ENCODE data around the gene FBXL7. TPM values are rescaled to one million over a fixed set of nuclear protein-coding genes. Genes with fewer than 3 reads are reported as not detected.

FBXL7 gene
- polyA plus RNA-seq, 3 donors: not detected

DNA sequence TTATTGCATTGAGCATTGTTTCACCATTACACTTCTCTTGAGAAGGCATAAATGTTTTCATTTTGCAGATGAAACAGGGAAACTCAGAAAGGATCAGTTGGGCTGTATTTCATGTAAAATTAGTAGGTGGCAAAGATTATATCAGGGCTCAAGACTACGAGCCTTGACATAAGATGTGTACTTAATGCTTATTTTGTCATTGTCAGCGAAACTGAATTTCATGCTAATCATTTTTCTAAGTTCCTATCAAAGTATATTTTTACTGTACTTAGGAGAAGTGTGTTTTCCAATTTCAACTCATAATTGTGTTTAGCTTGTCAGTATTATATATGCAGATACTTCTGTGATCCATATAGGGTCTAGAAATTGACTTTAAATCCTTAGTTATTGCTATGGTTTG, 123.8 kb downstream of the FBXL7 start:
- no peak for DNase-seq
- Histone ChIP-seq H3K4me1 (ENCODE audit: control insufficient read depth in 1 of 2, insufficient read depth in 2 of 2, low read length in 2 of 2) (no peaks in the 10 kb centered on the region), H3K4me3 (replicated peaks in 1 of 3; ENCODE audit: low read depth in 2 of 3, low read length in 3 of 3) (no peak overlapping the region), H3K27ac (ENCODE audit: low read depth in 1 of 2, low read length in 2 of 2) (no peak overlapping the region), H3K36me3 (replicated peaks in 1 of 2; ENCODE audit: control insufficient read depth in 1 of 2, insufficient read depth in 2 of 2, low read length in 2 of 2) (no peaks in the 10 kb centered on the region), H3K9me3 (replicated peaks in 1 of 2; ENCODE audit: control insufficient read depth in 1 of 2, insufficient read depth in 1 of 2, low read length in 2 of 2) (peaks cover 17 to 20% of the 10 kb centered on the region in 2 donors), H3K27me3 (ENCODE audit: control insufficient read depth in 2 of 2, insufficient read depth in 2 of 2, low read length in 2 of 2) (no peaks in the 10 kb centered on the region), H3K9ac (ENCODE audit: insufficient read depth, low read length, poor library complexity, severe bottlenecking) (no peak overlapping the region), H3K79me2 (ENCODE audit: insufficient read depth, low read length) (no peaks in the 10 kb centered on the region), H3K4me2 (replicated peaks; ENCODE audit: extremely low read depth, low read length, poor library complexity, severe bottlenecking) (no peak overlapping the region), H4K20me1 (ENCODE audit: insufficient read depth, low read length) (no peaks in the 10 kb centered on the region), H2AFZ (ENCODE audit: insufficient read depth, low read depth, low read length, poor library complexity, severe bottlenecking) (no peak overlapping the region)
- H3K4me1 Mint-ChIP-seq: no peaks in the 10 kb centered on the region
- no peaks in the 10 kb centered on the region for H3K36me3 Mint-ChIP-seq
- H3K27me3 Mint-ChIP-seq (ENCODE audit: low read depth in 3 of 3): peaks cover 0 to 1% (median 0%) of the 10 kb centered on the region in 3 donors
- no peak for TF ChIP-seq CTCF (IDR thresholded peaks at IDR 0.05)
- no peak overlapping the region for H3K4me3 Mint-ChIP-seq
- no peak overlapping the region for H3K27ac Mint-ChIP-seq
- WGBS (ENCODE audit: insufficient coverage): 80% methylated on average over 1 of the region's 2 CpGs
- intact Hi-C loops (cut with micrococcal nuclease): no loop called here
- H3K9me3 Mint-ChIP-seq: peaks cover 3 to 11% (median 7%) of the 10 kb centered on the region in 7 donors

- Mint-ChIP-seq H3K4me3 (no peak overlapping the region), H3K36me3 (no peaks in the 10 kb centered on the region), H3K4me1 (no peaks in the 10 kb centered on the region), H3K27me3 (ENCODE audit: low read depth in 3 of 3) (peaks cover 0 to 1% (median 0%) of the 10 kb centered on the region in 3 donors), H3K9me3 (peaks cover 0 to 8% (median 4%) of the 10 kb centered on the region in 7 donors), H3K27ac (no peak overlapping the region)
- Histone ChIP-seq H3K27ac (ENCODE audit: low read depth in 1 of 2, low read length in 2 of 2) (no peak overlapping the region), H3K79me2 (ENCODE audit: insufficient read depth, low read length) (no peaks in the 10 kb centered on the region), H3K4me1 (ENCODE audit: control insufficient read depth in 1 of 2, insufficient read depth in 2 of 2, low read length in 2 of 2) (no peaks in the 10 kb centered on the region), H3K36me3 (replicated peaks in 1 of 2; ENCODE audit: control insufficient read depth in 1 of 2, insufficient read depth in 2 of 2, low read length in 2 of 2) (no peaks in the 10 kb centered on the region), H3K27me3 (ENCODE audit: control insufficient read depth in 2 of 2, insufficient read depth in 2 of 2, low read length in 2 of 2) (no peaks in the 10 kb centered on the region), H4K20me1 (ENCODE audit: insufficient read depth, low read length) (no peaks in the 10 kb centered on the region), H3K4me3 (replicated peaks in 1 of 3; ENCODE audit: low read depth in 2 of 3, low read length in 3 of 3) (no peak overlapping the region), H2AFZ (ENCODE audit: insufficient read depth, low read depth, low read length, poor library complexity, severe bottlenecking) (no peak overlapping the region), H3K9ac (ENCODE audit: insufficient read depth, low read length, poor library complexity, severe bottlenecking) (no peak overlapping the region), H3K4me2 (replicated peaks; ENCODE audit: extremely low read depth, low read length, poor library complexity, severe bottlenecking) (no peak overlapping the region), H3K9me3 (replicated peaks in 1 of 2; ENCODE audit: control insufficient read depth in 1 of 2, insufficient read depth in 1 of 2, low read length in 2 of 2) (peaks cover 6 to 9% of the 10 kb centered on the region in 2 donors)
- 80% methylated on average over 1 of the region's 2 CpGs for WGBS (ENCODE audit: insufficient coverage)
- TF ChIP-seq CTCF (IDR thresholded peaks at IDR 0.05): no peak
- DNase-seq: no peak
- intact Hi-C loops (cut with micrococcal nuclease): no loop called here
Observed at GRCh38 chr5:15627109-15627508, 127.1 kb downstream of the FBXL7 start.

Data from CD14-positive monocyte (primary cell).